Hematopoietic multipotent progenitor cell (in vitro differentiated cells): Measurements from ENCODE around the gene FARP1. TPM values are rescaled to one million over a fixed set of nuclear protein-coding genes. Genes with fewer than 3 reads are reported as not detected.
A peak's percentile ranks its signal among the peaks of the same experiment; 100 is the strongest.

Experiments
- DNase-seq, 3 donors: peaks; one replicate each; pipeline ENCODE4 v3.0.0-alpha.2; 2011 to 2015; ENCODE audit warnings: low read depth in 2 of 3, low spot score in 2 of 3
- total RNA-seq: library from RNA; depleted of rRNA; stranded (reverse); fragments of >200 nt; gene quantifications from one replicate; pipeline ENCODE4 v1.2.3, GENCODE V29; 2012

FARP1 gene
- total RNA-seq, 1 donor, result 0.27 TPM

- DNase-seq, result no peak
These were observed 8.0 kb upstream of the FARP1 start for GRCh38 chr13:98134901-98135300.

- no peak for DNase-seq
These were observed 1.8 kb upstream of the FARP1 start for GRCh38 chr13:98141091-98141490.

GRCh38 chr13:98141509-98142379, 1.1 kb upstream of the FARP1 start:
- peak in 2 of 3 donors; percentile 17 to 39 for DNase-seq

GRCh38 chr13:98143157-98143553, 261 bp downstream of the FARP1 start:
- no peak for DNase-seq

- DNase-seq, result no peak
These were observed 720 bp downstream of the FARP1 start for GRCh38 chr13:98143601-98144026.

GRCh38 chr13:98144027-98144741, 1.3 kb downstream of the FARP1 start:
- peak in 2 of 3 donors; percentile 33 to 65 for DNase-seq

- DNase-seq, result no peak
These were observed 2.0 kb downstream of the FARP1 start for GRCh38 chr13:98144801-98145350.

- no peak for DNase-seq
These were observed 4.6 kb downstream of the FARP1 start for GRCh38 chr13:98147521-98147920.

- no peak for DNase-seq
These were observed 8.1 kb downstream of the FARP1 start for GRCh38 chr13:98150832-98151479.

GRCh38 chr13:98155475-98156109, 12.7 kb downstream of the FARP1 start:
- no peak for DNase-seq

- DNase-seq, result no peak
These were observed 13.4 kb downstream of the FARP1 start for GRCh38 chr13:98156259-98156658.

- DNase-seq, result no peak
These were observed 14.3 kb downstream of the FARP1 start for GRCh38 chr13:98157188-98157587.

- DNase-seq, result no peak
These were observed 14.7 kb downstream of the FARP1 start for GRCh38 chr13:98157609-98158008.

GRCh38 chr13:98158172-98158899, 15.4 kb downstream of the FARP1 start:
- DNase-seq, result no peak

- DNase-seq, result no peak
These were observed 20.0 kb downstream of the FARP1 start for GRCh38 chr13:98162935-98163334.

- DNase-seq, result no peak
These were observed 26.4 kb downstream of the FARP1 start for GRCh38 chr13:98169331-98169730.

GRCh38 chr13:98171900-98172589, 29.2 kb downstream of the FARP1 start:
- DNase-seq, result no peak

- DNase-seq, result no peak
These were observed 29.9 kb downstream of the FARP1 start for GRCh38 chr13:98172590-98173422.
